ENCODE measurements around the gene HDLBP. TPM values are rescaled to one million over a fixed set of nuclear protein-coding genes. Genes with fewer than 3 reads are reported as not detected.
"Not testable (repeated sequence)": the region's sequence is repeated elsewhere in the genome, so short reads cannot be mapped to it uniquely, and the experiment has no call there.

HDLBP gene
- total RNA-seq, 4 donors from 2014 or later = 239 to 310 (median 273) TPM

GRCh38 chr2:241321886-241322285 lies 6.4 kb upstream of the HDLBP start:
- WGBS, 2 donors = 15 to 54% methylated on average over 1 of the region's 1 CpG
- Histone ChIP-seq H3K36me3 (peaks cover 0 to 30% (median 0%) of the 10 kb centered on the region in 3 donors), H3K4me1 (peaks cover 10 to 85% (median 51%) of the 10 kb centered on the region in 3 donors), H3K9me3 (no peaks in the 10 kb centered on the region), H3K27ac (peak overlapping the region in 1 of 4 donors; percentile 1), H3K27me3 (no peaks in the 10 kb centered on the region), H3K4me3 (no peak overlapping the region)
- no peak for DNase-seq
- TF ChIP-seq POLR2A (IDR thresholded peaks at IDR 0.05) (no peak), CTCF (IDR thresholded peaks at IDR 0.05) (no peak)
- intact Hi-C loops (cut with DNase I) = no loop called here

- Histone ChIP-seq H3K4me3 (no peak overlapping the region), H3K27me3 (no peaks in the 10 kb centered on the region), H3K27ac (no peak overlapping the region), H3K9me3 (no peaks in the 10 kb centered on the region), H3K4me1 (peaks cover 10 to 89% (median 51%) of the 10 kb centered on the region in 3 donors), H3K36me3 (peaks cover 0 to 21% (median 0%) of the 10 kb centered on the region in 3 donors)
- WGBS, 2 donors = 27 to 35% methylated on average over 1 of the region's 1 CpG
- no peak for TF ChIP-seq POLR2A (IDR thresholded peaks at IDR 0.05)
- TF ChIP-seq CTCF (IDR thresholded peaks at IDR 0.05) = no peak
- no peak for DNase-seq
- intact Hi-C loops (cut with DNase I) = no loop called here
Measured at GRCh38 chr2:241321033-241321432, 5.6 kb upstream of the HDLBP start.

- Histone ChIP-seq H3K4me1 (peaks cover 10 to 89% (median 51%) of the 10 kb centered on the region in 3 donors), H3K4me3 (no peak overlapping the region), H3K9me3 (no peaks in the 10 kb centered on the region), H3K27ac (no peak overlapping the region), H3K27me3 (no peaks in the 10 kb centered on the region), H3K36me3 (peaks cover 0 to 18% (median 0%) of the 10 kb centered on the region in 3 donors)
- intact Hi-C loops (cut with DNase I) = no loop called here
- DNase-seq = no peak
- WGBS, 2 donors = 95 to 96% methylated on average over 7 to 8 of the region's 8 CpGs
- TF ChIP-seq POLR2A (IDR thresholded peaks at IDR 0.05) (no peak), CTCF (IDR thresholded peaks at IDR 0.05) (no peak)
Measured at GRCh38 chr2:241320394-241320793, 4.9 kb upstream of the HDLBP start.

- H3K4me3 ChIP-seq; DNase-seq; H3K9me3 ChIP-seq; H3K27ac ChIP-seq; H3K27me3 ChIP-seq; intact Hi-C loops (cut with DNase I); H3K36me3 ChIP-seq: not testable (repeated sequence)
- H3K4me1 ChIP-seq = peaks cover 10 to 81% (median 52%) of the 10 kb centered on the region in 3 donors
- 84% methylated on average over 4 to 6 of the region's 6 CpGs for WGBS, 2 donors
Measured at GRCh38 chr2:241318830-241319229, 3.4 kb upstream of the HDLBP start.

- H3K27me3 ChIP-seq = no peaks in the 10 kb centered on the region
- intact Hi-C loops (cut with DNase I) = no loop called here
- peak overlapping the region; percentile 95 to 100 (median 100) for H3K27ac ChIP-seq
- H3K36me3 ChIP-seq = peaks cover 0 to 5% (median 0%) of the 10 kb centered on the region in 3 donors
- peak overlapping the region in 3 of 4 donors; percentile 83 to 93 (median 87) for H3K4me3 ChIP-seq
- no peaks in the 10 kb centered on the region for H3K9me3 ChIP-seq
- TF ChIP-seq POLR2A (IDR thresholded peaks at IDR 0.05) = no peak
- WGBS, 2 donors = 43 to 51% methylated on average over 3 to 4 of the region's 4 CpGs
- DNase-seq = no peak
- H3K4me1 ChIP-seq = peaks cover 12 to 81% (median 52%) of the 10 kb centered on the region in 3 donors
Measured at GRCh38 chr2:241317391-241317790, 1.9 kb upstream of the HDLBP start.

- TF ChIP-seq POLR2A (IDR thresholded peaks at IDR 0.05) = no peak
- TF ChIP-seq CTCF (IDR thresholded peaks at IDR 0.05) = no peak
- intact Hi-C loops (cut with DNase I) = no loop called here
- peaks cover 0 to 5% (median 0%) of the 10 kb centered on the region in 3 donors for H3K36me3 ChIP-seq
- DNase-seq = no peak
- WGBS, 2 donors = 0 to 5% methylated on average over 4 of the region's 4 CpGs
- H3K27ac ChIP-seq = peak overlapping the region; percentile 95 to 100 (median 100)
- H3K4me3 ChIP-seq = peak overlapping the region; percentile 70 to 93 (median 85)
- H3K9me3 ChIP-seq = no peaks in the 10 kb centered on the region
- H3K4me1 ChIP-seq = peaks cover 14 to 81% (median 48%) of the 10 kb centered on the region in 3 donors
- no peaks in the 10 kb centered on the region for H3K27me3 ChIP-seq
Measured at GRCh38 chr2:241316825-241317224, 1.4 kb upstream of the HDLBP start.
